ENCODE data around the gene UBE3C.
"Not testable (repeated sequence)": the region's sequence is repeated elsewhere in the genome, so short reads cannot be mapped to it uniquely, and the experiment has no call there.

UBE3C gene

DNA sequence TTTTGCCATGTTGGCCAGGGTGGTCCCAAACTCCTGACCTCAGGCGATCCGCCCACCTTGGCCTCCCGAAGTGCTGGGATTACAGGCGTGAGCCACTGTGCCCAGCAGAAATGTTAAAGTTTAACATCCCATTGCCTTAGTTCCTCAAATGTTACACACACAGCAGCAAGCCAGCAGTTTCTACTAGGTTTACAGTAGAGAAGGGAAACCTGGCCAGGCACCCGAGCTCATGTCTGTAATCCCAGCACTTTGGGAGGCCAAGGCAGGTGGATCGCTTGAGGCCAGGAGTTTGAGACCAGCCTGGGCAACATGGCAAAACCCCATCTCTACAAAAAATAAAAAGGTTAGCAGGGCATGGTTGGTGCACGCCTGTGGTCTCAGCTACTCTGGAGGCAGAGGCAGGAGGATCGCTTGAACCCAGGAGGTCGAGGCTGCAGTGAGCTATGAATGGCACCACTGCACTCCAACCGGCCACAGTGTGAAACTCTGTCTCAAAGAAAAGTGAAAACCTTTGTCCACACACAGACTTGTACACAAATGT lies 135.4 kb downstream of the UBE3C start:
- DNase-seq = not testable (repeated sequence)

DNA sequence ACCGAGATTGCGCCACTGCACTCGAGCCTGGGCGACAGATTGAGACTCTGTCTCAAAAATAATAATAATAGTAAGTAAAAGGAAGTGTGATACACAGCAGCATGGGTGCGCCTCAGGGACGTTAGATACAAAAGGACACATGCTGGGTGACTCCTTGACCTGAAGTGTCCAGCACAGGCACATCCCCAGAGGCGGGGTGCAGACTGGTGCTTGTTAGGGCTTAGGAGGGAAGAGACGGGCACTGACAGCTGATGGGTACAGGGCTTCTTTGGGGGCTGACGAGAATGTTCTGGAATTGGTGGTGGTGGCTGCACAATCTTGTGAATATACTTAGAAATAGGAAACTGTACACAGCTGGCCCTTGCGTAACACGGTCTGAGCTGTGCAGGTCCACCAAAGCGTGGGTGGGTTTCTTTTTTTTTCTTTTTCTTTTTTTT lies 136.3 kb downstream of the UBE3C start:
- no peak for DNase-seq

- no peak for DNase-seq
Observed at GRCh38 chr7:157276091-157276561, 137.4 kb downstream of the UBE3C start.

DNA sequence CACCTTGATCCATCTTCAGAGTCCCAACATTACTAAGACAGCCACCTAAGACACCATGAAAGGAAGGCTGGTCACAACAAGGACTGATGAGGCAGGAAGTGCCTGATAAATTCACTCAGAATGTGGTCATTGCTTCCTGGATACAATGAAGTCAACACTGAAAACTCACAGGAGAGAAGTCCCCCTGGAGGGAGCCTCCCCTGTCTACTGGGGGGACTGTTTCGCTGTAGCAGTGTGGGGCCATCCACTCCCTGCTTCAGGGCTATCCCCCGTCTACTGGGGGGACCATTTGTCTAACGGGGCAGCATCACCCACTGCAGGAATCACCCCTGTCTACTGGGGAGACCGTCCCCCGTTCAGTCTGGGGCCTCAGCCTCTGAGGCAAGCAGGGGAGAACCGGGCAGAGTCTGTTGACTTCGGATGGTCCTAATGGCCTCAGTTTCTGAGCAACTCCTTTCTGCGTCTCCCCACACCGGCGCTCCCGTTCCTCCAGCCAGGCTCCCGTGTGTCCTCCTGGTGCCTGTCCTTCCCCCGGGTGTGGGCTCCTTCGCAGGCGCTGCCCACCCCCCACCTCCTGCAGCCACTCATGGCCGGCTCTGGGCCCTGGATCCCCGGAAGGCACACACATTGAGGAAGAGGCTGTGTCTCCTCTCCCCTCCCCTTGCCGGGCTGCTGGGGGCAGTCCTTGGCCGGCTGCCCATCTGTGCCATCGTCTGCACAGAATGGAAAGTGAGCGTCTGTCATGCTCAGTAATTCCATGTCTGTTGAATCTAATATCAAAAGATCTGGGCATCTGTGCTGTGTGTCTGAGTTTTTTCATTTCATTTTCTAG lies 138.2 kb downstream of the UBE3C start:
- peak; percentile 78 for DNase-seq

- DNase-seq = not testable (repeated sequence)
Observed at GRCh38 chr7:157277568-157277967, 138.8 kb downstream of the UBE3C start.

DNA sequence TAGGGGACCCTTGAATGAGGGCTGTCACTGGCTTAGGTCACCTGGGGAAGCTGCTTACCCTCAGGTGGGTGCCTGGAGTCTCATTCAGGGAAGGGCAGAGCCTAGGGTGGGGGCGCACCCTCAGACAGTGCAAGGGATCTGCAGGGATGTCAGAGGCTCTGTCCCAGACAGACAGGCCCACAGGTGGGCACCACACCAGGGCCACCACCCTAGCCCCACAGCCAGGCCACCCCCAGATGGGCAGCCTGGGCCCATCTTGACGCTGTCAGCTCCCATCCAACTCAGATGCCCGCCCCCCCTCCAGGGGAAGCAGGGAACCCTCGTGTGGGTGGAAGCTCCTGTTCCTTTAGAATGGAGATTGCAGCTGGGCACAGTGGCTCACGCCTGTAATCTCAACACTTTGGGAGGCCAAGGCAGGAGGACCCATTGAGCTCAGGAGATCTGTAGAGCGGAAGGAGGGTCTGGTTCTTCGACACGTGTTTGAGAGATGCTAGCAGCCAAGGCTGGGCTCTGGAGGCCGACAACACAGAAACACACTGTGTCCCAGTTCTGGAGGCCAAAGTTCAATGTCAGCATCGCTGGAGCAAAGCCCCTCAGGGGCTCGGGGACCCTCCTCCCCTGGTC lies 139.6 kb downstream of the UBE3C start:
- no peak for DNase-seq

DNA sequence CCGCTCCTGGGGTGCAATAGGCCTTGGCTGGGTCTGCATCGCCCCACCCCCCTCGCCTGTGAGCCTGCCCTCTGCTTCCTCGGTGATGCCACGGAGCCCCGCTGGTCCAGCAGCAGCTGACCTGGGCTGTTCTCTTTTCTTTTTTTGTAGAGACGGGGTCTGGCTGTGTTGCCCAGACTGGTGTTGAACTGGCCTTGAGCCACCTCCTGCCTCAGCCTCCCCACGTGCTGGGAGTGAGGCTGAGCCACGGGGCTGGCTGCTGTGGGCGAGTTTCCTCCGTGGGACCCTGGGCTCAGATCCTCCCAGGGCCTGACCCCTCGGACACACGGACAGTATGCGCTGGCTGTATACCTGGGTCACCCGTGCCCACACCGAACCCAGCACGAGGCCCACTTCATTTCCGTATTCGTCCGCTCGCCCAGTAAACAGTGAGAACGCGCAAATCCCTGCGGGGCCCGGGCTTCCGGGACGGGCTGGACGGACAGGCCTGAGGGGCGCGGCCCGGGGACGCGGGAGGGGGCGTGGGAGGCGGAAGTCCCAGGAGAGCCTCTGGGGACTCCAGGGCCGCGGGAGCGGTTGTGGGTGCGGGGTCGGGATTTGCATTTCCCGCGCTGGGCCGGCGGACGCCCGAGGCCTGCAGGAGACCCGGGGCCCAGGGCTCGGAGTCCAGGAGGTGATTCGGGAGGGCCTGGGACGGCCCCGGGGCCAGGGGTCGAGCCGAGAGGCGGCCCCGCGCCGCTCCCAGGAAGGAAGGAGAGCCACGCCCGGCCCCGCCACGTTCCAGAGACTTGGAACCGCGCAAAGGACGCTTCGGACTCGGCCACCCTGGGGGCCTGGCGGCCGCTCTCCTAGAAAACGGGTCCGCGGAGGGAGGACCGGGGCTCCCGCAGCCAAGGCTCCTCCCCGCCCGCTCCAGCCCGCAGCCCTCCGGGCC lies 140.3 kb downstream of the UBE3C start:
- no peak for DNase-seq

DNA sequence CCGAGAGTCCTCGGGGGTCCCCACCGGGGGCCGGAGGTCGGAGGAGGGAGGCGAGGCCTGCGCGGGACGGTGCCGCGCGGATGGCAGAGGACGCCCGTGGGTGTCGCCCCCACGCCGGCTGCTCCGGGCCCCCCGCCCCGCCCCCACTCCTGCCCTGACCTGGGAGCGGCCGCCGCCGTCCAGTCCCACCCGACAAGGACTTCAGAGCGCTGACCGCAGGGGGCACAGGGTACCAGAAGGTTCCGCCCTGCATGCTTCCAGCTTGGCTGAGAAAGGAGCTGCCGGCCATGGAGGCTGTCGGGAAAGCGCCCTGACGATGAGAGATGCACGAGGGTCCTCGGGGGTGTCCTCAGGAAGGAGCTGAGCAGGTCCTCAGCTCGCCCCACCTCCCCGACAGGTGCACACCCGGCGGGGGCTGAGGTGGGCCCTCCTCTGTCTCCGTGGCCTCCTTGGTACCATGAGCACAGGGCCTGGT lies 141.1 kb downstream of the UBE3C start:
- no peak for DNase-seq

GRCh38 chr7:157280216-157280841 lies 141.6 kb downstream of the UBE3C start:
- no peak for DNase-seq

- no peak for DNase-seq
Observed at GRCh38 chr7:157281221-157281998, 142.7 kb downstream of the UBE3C start.

GRCh38 chr7:157282141-157282801 lies 143.5 kb downstream of the UBE3C start:
- DNase-seq = no peak

GRCh38 chr7:157284229-157285014 lies 145.7 kb downstream of the UBE3C start:
- no peak for DNase-seq

DNA sequence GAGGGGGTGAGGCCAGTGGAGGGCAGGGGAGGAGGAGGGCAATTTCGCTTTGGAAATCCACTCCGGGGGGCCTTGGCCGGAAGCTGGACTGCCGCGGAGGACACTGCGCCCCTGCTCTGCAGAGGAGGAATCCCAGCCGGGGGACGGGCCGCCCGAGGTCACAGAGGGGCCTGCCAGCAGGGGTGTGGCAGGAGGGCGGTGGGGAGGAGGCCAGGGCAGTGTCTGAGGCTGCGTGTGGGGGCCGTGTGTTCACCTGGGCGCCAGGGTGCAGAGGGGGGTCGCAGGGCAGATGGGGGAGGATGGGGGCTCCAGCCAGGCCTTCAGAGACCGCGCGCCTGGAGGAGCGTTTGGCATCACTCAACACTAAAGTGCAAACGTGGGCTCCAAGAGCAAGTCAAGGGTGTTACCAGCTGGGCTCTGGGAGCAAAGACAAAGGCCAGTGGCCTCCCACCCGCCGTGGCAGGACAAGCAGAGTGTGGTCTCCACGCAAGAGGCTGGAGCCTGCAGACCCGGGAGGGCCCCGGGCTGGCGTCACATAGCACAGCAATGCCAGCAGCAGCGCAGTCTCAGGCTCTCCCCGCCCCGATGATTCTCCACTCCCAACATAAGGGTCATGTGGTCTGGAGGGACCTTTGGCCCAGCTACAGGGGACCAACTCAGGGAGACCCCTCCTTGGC lies 152.8 kb downstream of the UBE3C start:
- no peak for DNase-seq

DNA sequence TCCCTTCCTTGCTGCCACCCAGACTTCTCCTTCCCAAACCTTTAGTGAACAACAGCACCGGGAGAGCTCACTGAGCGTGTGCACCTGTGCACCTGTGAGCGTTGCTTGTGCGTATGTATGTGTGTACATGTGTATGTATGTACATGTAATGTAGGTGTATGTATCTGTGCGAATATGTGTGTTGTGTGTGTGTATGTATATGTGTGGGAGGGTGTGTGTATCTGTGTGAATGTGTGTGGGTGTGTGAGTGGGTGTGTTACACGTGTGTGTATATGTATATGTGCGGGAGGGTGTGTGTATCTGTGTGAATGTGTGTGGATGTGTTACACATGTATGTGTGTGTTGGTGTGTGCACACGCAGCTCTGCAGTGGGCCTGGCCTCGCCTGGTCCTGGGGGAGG lies 153.5 kb downstream of the UBE3C start:
- DNase-seq = no peak

- no peak for DNase-seq
Observed at GRCh38 chr7:157292770-157293412, 154.2 kb downstream of the UBE3C start.

DNA sequence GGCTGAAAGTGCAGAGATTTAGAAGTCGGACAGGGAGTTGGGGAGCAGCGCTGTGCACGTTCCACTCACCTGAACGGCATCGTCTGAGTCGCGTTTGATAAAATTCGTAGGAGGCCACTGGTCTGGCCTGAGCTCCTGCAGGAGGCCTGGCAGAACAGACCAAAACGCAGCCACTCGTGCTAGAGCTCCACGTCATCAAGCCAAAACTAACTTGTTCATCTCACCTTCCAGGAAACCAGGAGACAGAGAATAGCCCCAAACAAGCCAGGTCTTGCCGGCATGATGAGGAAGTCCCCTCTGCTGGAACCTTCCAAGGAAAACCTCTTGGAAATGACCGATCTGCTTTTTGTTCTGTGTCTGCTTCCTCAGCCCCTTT lies 154.7 kb downstream of the UBE3C start:
- DNase-seq = no peak

DNA sequence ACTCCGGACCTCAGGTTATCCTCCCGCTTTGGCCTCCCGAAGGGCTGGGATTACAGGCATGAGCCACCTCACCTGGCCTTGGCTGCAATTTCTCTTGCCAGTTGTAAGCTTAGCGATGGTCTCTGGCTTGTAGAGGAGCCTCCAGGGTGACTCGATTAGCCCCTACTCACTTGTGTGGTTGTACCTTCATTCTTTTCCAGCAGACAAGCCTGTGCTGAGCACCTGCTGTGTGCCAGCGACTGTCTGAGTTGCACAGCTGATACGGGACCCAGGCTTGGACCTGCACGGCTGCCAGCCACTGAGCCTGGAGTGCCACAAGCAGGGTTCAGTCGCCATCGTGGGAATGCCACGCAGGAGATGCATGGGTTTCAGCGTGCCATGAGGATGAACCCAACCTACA lies 156.0 kb downstream of the UBE3C start:
- DNase-seq = no peak

DNA sequence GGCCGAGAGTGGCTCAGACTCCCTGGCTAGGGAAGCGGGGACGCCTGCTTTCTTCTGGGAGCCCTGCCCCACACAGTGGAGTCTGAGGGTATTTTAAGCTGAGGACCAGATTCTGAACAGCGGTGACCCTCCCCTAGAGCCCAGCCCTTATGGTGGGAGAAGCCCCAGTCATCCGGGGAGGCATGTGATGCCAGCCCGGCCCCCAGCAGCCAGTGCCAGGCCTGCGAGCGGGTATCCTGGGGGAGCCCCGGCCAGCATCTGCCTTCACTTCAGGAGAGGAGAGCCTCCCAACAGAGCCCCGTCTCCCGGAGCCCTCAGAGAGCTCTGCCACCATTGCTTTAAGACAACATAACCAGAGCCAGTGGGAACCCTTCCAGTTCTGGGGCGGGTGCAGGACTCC lies 156.6 kb downstream of the UBE3C start:
- no peak for DNase-seq

DNA sequence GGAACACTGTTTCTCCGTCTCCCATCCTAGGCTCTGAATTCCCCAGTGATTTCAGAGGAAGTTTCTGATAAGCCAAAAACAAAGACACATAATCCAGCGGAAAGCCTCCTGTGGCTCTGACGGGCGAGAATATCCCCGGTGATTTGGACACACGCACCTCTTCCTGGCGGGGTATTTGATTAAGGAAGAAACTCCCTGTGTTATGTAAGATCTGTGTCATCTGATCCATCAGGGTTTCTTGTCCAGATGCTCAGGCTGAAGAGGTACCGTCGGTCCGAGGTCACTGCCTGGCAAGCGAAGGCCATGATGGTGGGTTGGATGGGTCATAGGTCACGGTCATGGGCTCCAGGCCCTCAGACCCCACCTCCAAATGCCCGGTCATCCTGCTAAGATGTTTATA lies 158.5 kb downstream of the UBE3C start:
- DNase-seq = no peak

Measured in NCI-H69 (cell line).